A673 (cell line): Measurements from ENCODE around the gene RAB24.

Source experiments
- CTCF ChIP-seq: fragments of 300-800, 200-600 bp; sonication (generic); conservative IDR thresholded peaks from 2 replicates; pipeline ENCODE4 v1.5.1; 2017; ENCODE audit warnings: low read depth, mild to moderate bottlenecking, antibody characterized with exemption, low read length, moderate library complexity, mixed read lengths
- EZH2 ChIP-seq: fragments of 200-600 bp; sonication (generic); IDR thresholded peaks from 2 replicates; pipeline ENCODE4 v1.6.1; 2017; ENCODE audit warnings: borderline replicate concordance, low read depth, mild to moderate bottlenecking, mixed read lengths, antibody characterized with exemption, low read length; ENCODE audit not compliant: poor library complexity, severe bottlenecking

GRCh38 chr5:177344891-177345290 is 41.4 kb upstream of the RAB24 start:
- TF ChIP-seq CTCF (no peak), EZH2 (no peak)
